ENCODE measurements around the gene WHAMM.
"Not testable (repeated sequence)": the region's sequence is repeated elsewhere in the genome, so short reads cannot be mapped to it uniquely, and the experiment has no call there.

Gene WHAMM, protein sequence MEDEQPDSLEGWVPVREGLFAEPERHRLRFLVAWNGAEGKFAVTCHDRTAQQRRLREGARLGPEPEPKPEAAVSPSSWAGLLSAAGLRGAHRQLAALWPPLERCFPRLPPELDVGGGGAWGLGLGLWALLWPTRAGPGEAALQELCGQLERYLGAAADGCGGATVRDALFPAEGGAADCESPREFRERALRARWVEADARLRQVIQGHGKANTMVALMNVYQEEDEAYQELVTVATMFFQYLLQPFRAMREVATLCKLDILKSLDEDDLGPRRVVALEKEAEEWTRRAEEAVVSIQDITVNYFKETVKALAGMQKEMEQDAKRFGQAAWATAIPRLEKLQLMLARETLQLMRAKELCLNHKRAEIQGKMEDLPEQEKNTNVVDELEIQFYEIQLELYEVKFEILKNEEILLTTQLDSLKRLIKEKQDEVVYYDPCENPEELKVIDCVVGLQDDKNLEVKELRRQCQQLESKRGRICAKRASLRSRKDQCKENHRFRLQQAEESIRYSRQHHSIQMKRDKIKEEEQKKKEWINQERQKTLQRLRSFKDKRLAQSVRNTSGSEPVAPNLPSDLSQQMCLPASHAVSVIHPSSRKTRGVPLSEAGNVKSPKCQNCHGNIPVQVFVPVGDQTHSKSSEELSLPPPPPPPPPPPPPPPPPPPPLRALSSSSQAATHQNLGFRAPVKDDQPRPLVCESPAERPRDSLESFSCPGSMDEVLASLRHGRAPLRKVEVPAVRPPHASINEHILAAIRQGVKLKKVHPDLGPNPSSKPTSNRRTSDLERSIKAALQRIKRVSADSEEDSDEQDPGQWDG

DNA sequence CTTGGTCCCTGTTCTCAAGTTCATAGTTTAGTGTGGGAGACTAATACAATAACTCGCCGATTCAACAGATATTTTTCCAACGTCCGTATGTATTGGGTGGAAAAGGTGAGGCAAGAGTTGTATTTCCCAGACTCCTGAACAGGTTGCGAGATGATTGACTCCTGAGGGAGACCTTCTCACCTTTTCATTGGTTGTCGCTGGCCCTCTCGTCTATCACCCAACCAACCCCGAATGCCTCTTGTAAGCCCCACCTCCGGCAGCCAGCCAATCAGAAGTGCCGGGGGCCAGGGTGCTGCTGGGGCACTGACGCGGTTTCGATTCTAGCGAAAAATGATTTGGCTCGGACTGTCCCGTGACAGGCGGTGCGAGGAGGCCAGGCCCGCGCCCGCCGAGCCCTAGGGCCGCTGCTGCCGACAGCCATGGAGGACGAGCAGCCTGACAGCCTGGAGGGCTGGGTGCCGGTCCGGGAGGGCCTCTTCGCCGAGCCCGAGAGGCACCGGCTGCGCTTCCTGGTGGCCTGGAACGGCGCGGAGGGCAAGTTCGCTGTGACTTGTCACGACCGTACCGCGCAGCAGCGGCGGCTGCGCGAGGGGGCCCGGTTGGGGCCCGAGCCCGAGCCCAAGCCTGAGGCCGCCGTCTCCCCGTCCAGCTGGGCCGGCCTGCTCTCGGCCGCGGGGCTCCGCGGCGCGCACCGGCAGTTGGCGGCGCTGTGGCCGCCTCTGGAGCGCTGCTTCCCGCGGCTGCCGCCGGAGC is at the start of gene WHAMM:
WHAMM (plus strand) TSS at position 321 of the 753 bp plus-strand sequence; CDS start at position 420, 99 bp downstream.
- in situ Hi-C loops (cut with MboI; ENCODE audit: low sequenced_read_pairs): no loop called here

DNA sequence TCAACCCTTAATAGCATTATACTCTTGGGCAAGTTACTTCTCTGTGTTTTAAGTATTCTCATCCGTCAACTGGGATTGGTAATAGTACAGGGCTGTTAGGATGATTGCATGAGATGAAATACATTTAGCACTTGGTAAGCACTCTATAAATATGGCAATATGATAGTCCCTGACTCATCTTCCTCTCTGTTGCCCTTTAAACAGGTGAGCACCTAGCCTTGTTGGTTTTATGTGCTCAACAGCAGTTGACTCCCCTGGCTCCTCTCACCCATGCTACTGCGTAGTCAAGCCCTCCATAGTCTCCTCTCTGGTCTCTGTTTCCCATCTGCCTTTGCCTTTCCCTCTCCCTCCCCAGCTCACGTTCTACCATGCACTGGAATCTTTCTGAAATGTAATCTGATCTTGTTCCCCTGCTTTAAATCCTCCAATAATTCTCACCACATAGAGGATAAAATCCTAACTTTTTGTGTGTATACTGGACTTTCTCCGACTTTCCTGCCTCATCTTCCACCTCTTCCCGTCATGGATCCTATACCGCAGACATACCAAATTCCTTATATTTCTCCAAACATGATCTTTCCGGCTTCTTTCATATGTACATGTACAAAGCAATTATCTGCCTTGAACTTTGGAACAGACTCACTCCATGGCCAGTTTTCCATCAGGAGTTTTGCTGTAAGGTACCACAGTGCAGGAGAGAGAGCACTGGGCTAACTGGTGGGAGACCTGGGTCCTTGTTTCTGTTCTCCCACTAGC is 45.9 kb upstream of the WHAMM start:
- in situ Hi-C loops (cut with MboI; ENCODE audit: low sequenced_read_pairs): no loop called here

DNA sequence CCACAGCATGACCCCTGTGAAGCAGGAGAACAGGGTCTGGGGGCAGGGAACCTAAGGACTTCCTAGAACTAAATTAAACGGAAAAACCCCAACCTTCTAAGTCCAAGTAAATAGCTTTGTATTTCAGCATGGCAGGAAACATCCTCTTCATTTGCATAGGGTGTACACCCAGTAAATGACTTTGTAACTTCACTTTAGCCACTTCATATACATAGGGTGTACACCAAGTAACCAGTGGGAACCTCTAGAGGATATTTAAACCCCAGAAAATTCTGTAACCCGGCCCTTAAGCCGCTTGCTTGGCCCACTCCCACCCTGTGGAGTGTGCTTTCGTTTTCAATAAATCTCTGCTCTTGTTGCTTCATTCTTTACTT is 45.3 kb upstream of the WHAMM start:
- in situ Hi-C loops (cut with MboI; ENCODE audit: low sequenced_read_pairs): no loop called here

DNA sequence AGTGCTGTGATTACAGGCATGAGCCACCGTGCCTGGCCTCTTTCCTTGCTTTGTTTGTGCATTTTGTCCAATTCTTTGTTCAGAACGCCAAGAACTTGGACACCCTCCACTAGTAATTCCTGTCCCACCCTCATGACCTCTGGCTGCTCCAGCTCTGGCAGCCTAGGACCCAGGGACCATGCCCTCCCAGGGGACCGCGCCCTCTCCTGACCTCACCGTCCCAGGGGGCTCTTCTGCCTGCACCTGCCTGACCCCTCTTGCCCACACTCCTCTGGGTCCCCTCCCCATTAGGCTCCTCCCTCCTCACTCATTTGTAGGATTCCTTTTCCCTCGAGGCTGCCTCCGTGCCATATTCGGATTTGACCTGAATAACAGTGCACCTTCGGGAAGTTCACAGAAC is 44.7 kb upstream of the WHAMM start:
- in situ Hi-C loops (cut with MboI; ENCODE audit: low sequenced_read_pairs): no loop called here

DNA sequence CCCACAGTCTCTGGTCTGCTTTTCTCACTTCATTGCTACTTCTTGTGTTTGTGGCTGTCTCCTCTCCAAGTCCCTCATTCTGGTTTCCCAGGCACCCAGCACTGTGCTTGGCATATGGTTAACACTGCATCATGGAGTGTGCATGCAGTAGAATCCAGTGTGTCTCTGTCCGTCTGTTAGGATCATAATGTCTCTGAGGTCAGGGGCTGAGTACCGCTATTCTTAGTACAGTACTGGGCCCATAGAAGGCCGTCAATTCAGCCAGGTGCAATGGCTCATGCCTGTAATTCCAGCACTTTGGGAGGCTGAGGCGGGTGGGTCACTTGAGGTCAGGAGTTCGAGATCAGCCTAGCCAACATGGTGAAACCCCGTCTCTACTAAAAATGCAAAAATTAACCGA is 43.2 kb upstream of the WHAMM start:
- in situ Hi-C loops (cut with MboI; ENCODE audit: low sequenced_read_pairs): not testable (repeated sequence)

DNA sequence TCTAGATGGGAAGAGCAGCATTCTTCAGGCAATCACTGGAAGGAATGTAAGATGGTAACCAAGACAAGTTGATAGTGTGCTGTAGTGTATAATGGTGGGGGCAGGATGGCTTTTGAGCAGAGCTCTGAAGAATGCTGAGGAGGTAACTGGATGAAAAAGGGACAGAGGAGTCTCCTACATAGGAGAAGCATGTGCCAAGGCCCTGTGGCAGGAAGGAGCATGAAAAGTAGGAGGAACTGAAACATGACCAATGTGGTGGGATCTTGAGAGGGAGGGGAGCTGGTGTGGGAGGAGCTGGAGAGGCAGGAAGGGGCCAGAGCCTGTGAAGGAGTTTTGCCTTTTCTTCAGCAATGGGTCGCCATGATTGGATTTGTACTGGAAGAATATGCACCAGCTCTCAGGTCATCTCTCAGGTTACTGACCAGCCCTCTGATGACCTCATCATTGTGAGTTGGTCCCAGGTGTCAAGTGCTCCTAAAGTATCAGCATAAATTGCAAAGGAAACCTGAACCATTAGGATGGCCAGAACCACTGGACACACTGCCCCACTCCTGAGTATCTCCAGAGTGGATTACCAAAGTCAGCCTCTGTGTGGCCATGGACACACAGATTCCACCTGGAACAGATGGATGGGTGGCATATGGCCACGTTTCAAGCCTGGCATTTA is 42.1 kb upstream of the WHAMM start:
- in situ Hi-C loops (cut with MboI; ENCODE audit: low sequenced_read_pairs): no loop called here

DNA sequence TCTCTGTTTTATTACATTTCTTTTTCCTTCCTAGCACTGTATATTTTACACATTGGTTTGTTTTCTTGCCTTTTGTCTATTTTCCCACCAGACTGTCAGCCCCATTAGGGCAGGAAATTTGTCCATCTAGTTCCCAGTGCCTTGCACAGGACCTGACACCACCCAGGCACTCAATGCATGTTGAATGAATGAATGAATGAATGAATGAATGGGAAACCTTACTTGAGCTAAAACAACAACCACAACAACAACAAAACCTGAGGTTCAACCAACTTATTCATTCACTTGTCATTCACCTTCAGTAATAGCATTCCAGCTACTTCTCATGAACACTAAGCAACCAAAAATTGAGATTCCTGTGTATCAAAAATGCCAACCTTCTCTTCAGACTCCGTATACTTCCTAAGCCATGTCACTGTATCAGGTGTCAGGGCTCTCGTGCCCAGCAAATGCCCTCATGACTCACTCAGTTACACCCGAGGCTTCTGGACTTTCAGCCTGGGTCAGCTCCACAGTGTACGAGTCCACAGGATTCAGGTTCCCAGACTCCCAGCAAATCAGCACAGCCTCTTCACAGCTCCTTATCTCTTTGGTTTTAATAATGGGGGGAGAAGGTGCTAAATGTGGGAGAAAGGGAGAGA is 40.9 kb upstream of the WHAMM start:
- in situ Hi-C loops (cut with MboI; ENCODE audit: low sequenced_read_pairs): no loop called here

DNA sequence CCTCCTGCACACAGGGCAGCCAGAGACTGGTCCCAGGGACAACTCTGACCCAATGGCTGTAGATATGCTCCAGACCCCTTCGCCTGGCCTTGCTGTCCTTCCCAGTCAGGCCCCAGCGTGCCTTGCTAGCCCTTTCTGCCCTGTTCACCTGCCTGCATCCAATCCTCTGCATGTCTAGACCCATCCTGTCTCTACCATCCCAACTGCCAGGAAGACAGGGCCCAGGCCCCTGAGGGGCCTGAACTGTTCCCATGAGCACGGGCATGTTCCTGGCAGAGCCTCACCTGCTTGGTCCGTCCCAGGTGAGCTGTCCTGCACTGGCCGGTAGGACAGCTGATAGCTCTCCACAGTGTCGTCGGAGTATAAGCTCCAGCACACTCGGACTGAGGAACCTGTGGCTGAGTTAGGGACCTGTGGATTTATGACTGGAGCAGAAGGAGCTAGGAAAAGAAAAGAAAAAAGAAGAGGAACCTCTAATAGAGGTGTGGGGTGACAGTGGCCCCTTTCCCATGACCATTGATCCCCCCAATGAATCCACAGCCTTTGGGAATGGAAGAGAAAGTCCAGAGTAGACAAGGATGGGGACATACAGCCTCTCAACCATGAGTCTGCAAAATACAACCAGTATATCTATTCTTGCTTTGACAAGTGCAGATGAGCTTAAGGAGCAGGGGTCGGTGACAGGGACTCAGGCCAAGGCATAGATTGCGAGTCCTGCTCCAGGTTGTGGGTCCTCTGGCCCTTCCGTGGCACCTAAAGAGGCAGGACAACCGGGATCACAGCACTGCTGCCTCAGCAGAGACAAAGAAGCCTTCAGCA is 37.4 kb upstream of the WHAMM start:
- in situ Hi-C loops (cut with MboI; ENCODE audit: low sequenced_read_pairs): no loop called here

DNA sequence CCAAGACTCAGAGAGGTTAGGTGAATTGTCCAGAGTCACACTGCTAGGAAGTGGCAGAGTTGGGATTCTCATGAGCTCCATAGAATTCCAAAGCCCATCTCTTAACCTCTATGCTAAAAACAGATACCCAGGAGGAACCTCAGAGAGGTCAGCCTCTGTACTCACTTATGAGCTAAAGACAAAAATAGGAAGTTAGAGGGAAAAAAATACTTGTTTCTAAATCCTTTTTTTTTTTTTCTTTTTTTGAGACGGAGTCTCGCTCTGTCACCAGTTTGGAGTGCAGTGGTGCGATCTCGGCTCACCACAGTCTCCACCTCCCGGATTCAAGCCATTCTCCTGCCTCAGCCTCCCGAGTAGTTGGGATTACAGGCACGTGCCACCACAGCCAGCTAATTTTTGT is 34.9 kb upstream of the WHAMM start:
- in situ Hi-C loops (cut with MboI; ENCODE audit: low sequenced_read_pairs): no loop called here

DNA sequence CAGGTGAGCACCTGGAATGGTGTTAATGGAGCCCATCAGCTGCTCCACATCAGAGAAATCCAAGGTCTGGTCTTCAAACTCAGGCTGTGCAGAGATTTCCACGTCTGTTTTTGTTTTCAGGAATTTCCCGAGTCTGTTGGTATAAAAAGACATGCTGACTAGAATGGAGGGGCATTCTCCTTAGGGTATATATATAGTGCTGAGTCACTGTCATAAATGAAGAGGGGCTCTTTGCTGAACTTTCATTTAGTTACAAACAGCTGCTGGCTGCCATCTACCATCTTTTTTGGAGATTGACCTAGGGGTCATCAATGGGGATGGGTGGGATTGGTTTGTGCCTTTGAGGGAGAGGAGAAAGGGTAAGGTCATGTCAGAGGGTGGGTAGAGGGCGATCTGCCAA is 30.7 kb upstream of the WHAMM start:
- in situ Hi-C loops (cut with MboI; ENCODE audit: low sequenced_read_pairs): no loop called here

DNA sequence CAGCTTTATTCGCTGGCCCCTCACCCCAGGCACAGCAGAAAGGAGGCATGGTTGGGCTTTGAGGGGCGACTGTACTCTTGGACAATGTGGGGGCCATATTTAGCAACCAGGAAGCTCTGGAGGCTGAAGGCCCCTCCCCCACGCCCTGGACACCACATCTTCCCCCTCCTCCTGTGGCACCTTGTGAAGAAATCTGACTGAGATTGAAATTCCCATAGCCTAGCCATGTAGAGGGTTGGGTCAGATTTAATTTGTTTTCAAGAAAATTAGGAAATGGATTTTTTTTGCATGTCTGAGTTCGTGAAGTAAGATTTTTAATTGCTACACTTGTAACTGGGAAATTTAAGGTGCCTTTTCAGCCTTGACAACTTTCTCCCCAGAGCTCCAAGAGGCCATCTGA is 28.1 kb upstream of the WHAMM start:
- in situ Hi-C loops (cut with MboI; ENCODE audit: low sequenced_read_pairs): no loop called here

DNA sequence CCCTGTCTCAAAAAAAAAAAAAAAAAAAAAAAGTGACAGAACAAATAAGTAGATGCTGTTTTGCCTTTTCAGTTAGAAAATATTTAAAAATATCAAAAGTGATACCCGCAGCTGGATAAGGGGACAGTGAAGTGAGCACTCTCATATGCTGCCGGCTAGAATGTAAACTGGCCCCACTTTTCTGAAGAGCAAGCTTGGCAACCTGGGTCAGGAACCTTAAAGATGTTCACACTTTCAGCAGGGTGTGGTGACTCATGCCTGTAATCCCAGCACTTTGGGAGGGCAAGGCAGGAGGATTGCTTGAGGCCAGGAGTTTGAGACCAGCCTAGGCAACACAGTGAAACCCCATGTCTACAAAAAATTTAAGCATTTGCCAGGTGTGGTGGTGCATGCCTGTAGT is 20.9 kb upstream of the WHAMM start:
- in situ Hi-C loops (cut with MboI; ENCODE audit: low sequenced_read_pairs): no loop called here

DNA sequence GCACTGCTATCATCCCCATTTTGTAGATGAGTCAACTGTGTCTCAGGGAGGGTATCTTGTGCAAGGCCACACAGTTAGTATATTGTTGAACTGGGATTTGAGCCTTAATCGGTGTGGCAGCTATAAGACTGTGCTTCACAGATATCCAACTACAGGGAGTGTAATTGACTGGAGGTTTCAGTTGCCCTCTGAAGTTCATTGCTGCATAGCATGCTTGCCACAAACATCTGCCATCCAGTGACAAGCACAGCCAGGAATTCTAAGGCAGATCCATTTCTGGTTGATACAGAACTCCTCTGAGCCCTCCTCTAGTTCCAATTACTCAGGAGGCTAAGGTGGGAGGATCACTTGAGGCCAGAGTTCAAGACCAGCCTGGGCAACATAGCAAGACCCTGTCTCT is 19.9 kb upstream of the WHAMM start:
- in situ Hi-C loops (cut with MboI; ENCODE audit: low sequenced_read_pairs): no loop called here

DNA sequence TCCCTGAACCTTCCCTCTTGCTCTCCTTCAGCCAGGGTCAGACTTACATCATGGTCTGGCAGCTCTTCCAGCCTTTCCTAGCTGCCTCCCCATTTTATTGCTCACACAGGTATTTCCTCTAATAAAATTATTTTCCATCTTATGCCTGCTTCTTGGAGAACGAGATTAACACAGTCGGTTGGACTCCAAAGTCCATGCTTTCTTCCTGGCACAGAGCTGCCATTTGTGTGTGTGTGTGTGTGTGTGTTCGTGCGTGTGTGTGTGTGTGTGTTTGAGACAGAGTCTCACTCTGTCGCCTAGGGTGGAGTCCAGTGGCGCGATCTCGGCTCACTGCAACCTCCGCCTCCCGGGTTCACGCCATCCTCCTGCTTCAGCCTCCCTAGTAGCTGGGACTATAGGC is 19.1 kb upstream of the WHAMM start:
- in situ Hi-C loops (cut with MboI; ENCODE audit: low sequenced_read_pairs): no loop called here

DNA sequence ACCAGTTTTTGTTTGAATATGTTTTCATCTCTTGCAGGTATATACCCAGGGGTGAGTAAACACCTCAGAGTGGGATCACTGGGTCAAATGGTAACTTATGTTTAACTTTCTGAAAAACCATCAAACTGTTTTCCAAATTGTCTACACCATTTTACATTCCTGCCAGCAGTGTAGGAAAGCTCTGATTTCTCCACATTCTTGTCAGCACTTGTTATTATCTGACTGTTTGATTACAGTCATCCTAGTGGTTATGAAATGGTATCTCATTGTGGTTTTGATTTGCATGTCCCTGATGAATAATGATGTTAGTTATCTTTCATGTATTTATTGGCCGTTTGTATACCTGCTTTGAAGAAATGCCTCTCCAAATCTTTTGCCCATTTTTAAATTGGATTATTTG is 17.4 kb upstream of the WHAMM start:
- in situ Hi-C loops (cut with MboI; ENCODE audit: low sequenced_read_pairs): no loop called here

DNA sequence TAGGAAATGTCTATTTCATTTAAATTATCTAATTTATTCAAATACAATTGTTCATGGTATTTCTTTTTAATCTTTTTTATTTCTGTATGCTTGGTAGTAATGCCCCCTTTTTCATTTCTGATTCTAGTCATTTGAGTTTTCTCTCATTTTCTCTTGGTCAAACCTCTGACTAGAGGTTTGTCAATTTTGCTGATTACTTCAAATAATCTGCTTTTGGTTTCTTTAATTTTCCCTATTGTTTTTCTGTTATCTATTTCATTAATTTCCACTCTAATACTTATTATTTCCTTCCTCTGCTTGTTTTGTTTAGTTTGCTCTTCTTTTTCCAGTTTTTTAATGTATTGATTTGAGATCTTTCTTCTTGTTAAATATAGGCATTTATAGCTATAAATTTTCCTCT is 15.7 kb upstream of the WHAMM start:
- in situ Hi-C loops (cut with MboI; ENCODE audit: low sequenced_read_pairs): no loop called here

DNA sequence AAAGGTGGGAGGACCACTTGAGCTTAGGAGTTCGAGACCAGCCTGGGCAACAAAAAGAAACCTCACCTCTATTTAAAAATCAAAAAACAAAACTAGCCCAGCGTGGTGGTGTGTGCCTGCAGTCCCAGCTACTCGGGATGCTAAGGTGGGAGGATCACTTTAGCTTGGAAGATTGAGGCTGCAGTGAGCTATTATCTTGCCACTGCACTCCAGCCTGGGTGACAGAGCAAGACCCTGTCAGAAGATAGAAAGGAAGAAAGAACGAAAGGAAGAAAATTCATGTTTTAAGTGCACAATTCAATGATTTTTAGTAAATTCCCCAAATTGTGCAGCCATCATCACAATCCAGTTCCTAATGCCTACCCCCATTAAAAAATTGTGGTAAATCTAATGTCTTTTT is 11.3 kb upstream of the WHAMM start:
- in situ Hi-C loops (cut with MboI; ENCODE audit: low sequenced_read_pairs): no loop called here

DNA sequence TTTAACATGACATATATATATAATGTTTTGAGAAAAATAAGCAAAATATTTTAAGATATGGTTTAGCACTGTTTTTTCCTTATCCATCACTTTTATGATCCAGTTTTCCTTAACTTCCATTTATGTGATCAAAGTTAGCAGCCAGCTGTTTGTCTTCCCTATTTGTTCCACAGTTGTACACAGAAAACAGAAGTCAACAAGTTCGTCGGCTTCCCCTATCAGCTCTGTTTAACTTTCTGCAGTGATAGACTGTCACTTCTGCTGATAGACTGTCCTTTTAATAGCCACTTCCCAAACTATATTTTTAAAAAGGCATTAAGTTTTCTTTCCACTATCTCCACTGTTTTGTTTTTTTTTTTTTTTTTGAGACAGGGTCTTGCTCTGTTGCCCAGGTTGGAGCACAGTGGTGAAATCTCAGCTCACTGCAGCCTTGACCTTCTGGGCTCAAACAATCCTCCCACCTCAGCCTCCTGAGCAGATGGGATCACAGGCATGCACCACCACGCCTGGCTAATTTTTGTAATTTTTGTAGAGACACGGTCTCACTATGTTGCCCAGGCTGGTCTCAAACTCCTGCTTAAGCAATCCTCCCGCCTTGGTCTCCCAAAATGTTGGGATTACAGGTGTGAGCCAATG is 10.8 kb upstream of the WHAMM start:
- in situ Hi-C loops (cut with MboI; ENCODE audit: low sequenced_read_pairs): no loop called here
